Lower leg skin (tissue), 3 donors: Measurements from ENCODE around the gene PCDH9.

Experiments
- CTCF ChIP-seq, 3 donors: fragments of 450-650 bp; IDR thresholded peaks; one replicate each; pipeline ENCODE4 v1.5.1; 2016; ENCODE audit warnings: antibody characterized with exemption in 3 of 3, mild to moderate bottlenecking in 3 of 3, moderate library complexity in 2 of 3
- POLR2A ChIP-seq, 2 donors: fragments of 450-650 bp; IDR thresholded peaks; one replicate each; pipeline ENCODE4 v1.6.1; 2016 to 2017; ENCODE audit warnings: antibody characterized with exemption in 2 of 2, mild to moderate bottlenecking in 1 of 2, moderate library complexity in 1 of 2

DNA sequence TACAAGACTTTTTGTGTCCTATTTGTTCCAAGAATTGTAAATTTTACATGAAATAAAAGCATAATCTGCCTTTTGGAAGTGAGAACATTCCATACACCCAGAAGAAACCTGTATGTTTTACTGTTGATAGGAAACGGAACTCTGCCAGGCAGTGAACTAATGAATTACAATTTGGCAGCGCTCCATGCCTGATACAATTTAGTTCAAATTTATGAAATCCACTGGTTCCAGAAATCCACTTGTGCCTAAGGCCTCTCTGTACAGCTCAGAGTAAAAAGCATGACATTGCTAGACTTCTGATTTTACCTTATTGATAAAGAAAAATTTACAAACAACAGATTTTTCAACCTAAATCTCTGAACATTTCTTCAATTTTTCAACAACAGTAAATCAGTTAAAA, 78.1 kb downstream of the PCDH9 start:
- no peak for TF ChIP-seq CTCF (IDR thresholded peaks at IDR 0.05)
- no peak for TF ChIP-seq POLR2A (IDR thresholded peaks at IDR 0.05)
